CD8-positive, alpha-beta memory T cell (primary cell): ENCODE measurements around the gene ZBTB7A. TPM values are rescaled to one million over a fixed set of nuclear protein-coding genes. Genes with fewer than 3 reads are reported as not detected.

Experiments
- CTCF ChIA-PET: fragments of 350-600 bp; sonication (Branson Sonifier 250); formaldehyde crosslinking; loops from one replicate; lab custom pipeline; 2021; ENCODE audit warnings: antibody characterized with exemption; lab: Charles Lee
- POLR2A ChIA-PET: fragments of 350-600 bp; sonication (Branson Sonifier 250); formaldehyde crosslinking; loops from one replicate; lab custom pipeline; 2021; ENCODE audit warnings: antibody characterized with exemption; lab: Charles Lee
- DNase-seq, 5 donors: peaks; one replicate each; pipeline versions ENCODE4 v3.0.0 to v3.0.0-alpha.2; 2020 to 2022; ENCODE audit warnings: mixed read lengths in 1 of 5
- H3K27ac ChIP-seq: one replicate; pipeline ENCODE4 v1.7.0; 2013; ENCODE audit warnings: low read depth, mild to moderate bottlenecking, low read length, moderate library complexity
- H3K27me3 ChIP-seq: 2 replicates; pipeline ENCODE4 v1.7.0; 2013; ENCODE audit warnings: low read length, mild to moderate bottlenecking; ENCODE audit not compliant: insufficient read depth, poor library complexity, severe bottlenecking
- H3K36me3 ChIP-seq: 2 replicates; pipeline ENCODE4 v1.7.0; 2013; ENCODE audit warnings: mild to moderate bottlenecking, low read length, moderate library complexity; ENCODE audit not compliant: insufficient read depth
- H3K4me1 ChIP-seq: 2 replicates; pipeline ENCODE4 v1.7.0; 2013; ENCODE audit warnings: mild to moderate bottlenecking, low read length, moderate library complexity; ENCODE audit not compliant: insufficient read depth
- H3K4me3 ChIP-seq: 2 replicates; pipeline ENCODE4 v1.7.0; 2013; ENCODE audit warnings: mild to moderate bottlenecking, low read length
- H3K9me3 ChIP-seq: 2 replicates; pipeline ENCODE4 v1.7.0; 2013; ENCODE audit warnings: mild to moderate bottlenecking, low read length
- H3K27ac Mint-ChIP-seq, 8 donors: one replicate each; pipeline ENCODE4 v1.8.0; 2020 to 2021; ENCODE audit warnings: mixed read lengths in 8 of 8, mild to moderate bottlenecking in 6 of 8, inconsistent platforms in 3 of 8, moderate library complexity in 3 of 8
- H3K27me3 Mint-ChIP-seq, 2 donors: one replicate each; pipeline ENCODE4 v1.8.0; 2020 to 2021; ENCODE audit warnings: mixed read lengths in 2 of 2, mild to moderate bottlenecking in 1 of 2, moderate library complexity in 1 of 2
- H3K36me3 Mint-ChIP-seq, 3 donors: one replicate each; pipeline ENCODE4 v1.8.0; 2020 to 2021; ENCODE audit warnings: mixed read lengths in 3 of 3, inconsistent platforms in 1 of 3, mild to moderate bottlenecking in 1 of 3
- H3K4me1 Mint-ChIP-seq, 3 donors: one replicate each; pipeline ENCODE4 v1.8.0; 2020 to 2021; ENCODE audit warnings: mixed read lengths in 3 of 3, inconsistent platforms in 1 of 3, mild to moderate bottlenecking in 1 of 3
- H3K4me3 Mint-ChIP-seq, 7 donors: one replicate each; pipeline ENCODE4 v1.8.0; 2020 to 2021; ENCODE audit warnings: mixed read lengths in 7 of 7, mild to moderate bottlenecking in 6 of 7, moderate library complexity in 4 of 7, inconsistent platforms in 2 of 7
- H3K9me3 Mint-ChIP-seq, 5 donors: one replicate each; pipeline ENCODE4 v1.8.0; 2020 to 2022; ENCODE audit warnings: mixed read lengths in 5 of 5, mild to moderate bottlenecking in 3 of 5, moderate library complexity in 2 of 5, inconsistent platforms in 1 of 5
- polyA plus RNA-seq: library from polyadenylated mRNA; unstranded; fragments of 300-500 nt; fragmentation: Illumina TruSeq; gene quantifications from one replicate; pipeline ENCODE4 v1.2.3, GENCODE V29; 2021
- total RNA-seq, 2 experiments: library from RNA; stranded (reverse); gene quantifications; one replicate each; pipeline ENCODE4 v1.2.3, GENCODE V29; 2021

ZBTB7A gene
- total and polyA plus RNA-seq, 3 experiments from 2014 or later = 44.1 to 86.1 (median 46.8) TPM

DNA sequence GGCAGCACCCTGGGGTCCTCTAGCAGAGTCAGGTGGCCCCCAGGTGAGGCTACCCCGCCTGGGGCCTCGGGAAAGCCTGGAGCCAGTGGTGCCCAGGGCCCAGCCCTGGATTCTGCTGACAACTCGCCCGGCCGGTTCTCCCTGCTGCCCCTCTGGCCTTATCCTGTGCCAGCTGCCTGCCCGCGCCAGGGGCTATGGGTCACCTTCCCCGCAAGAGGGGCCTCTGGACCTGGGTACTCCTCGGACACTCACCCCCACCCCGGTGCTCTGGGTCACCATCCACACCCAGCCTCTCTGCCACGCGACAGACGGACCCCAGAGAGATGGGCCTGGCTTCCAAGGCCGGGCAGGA is 24.0 kb downstream of the ZBTB7A start:
- H3K27ac ChIP-seq = no peak overlapping the region
- peaks cover 0 to 2% of the 10 kb centered on the region in 2 donors for H3K27me3 Mint-ChIP-seq
- ChIA-PET POLR2A (interaction anchor here (0.5 kb wide), 1 partner anchor 1950 kb away, joined by 3 read pairs; no protein-coding TSS in a partner anchor), CTCF (no interaction called here)
- peaks cover 0 to 41% (median 2%) of the 10 kb centered on the region in 3 donors for H3K36me3 Mint-ChIP-seq
- H3K36me3 ChIP-seq = no peaks in the 10 kb centered on the region
- no peak overlapping the region for H3K4me3 ChIP-seq
- H3K4me1 ChIP-seq = no peaks in the 10 kb centered on the region
- H3K27me3 ChIP-seq = no peaks in the 10 kb centered on the region
- H3K9me3 Mint-ChIP-seq = no peaks in the 10 kb centered on the region
- no peak overlapping the region for H3K27ac Mint-ChIP-seq
- no peak for DNase-seq
- H3K9me3 ChIP-seq = no peaks in the 10 kb centered on the region
- H3K4me3 Mint-ChIP-seq = no peak overlapping the region
- peaks cover 5 to 17% (median 8%) of the 10 kb centered on the region in 3 donors for H3K4me1 Mint-ChIP-seq

DNA sequence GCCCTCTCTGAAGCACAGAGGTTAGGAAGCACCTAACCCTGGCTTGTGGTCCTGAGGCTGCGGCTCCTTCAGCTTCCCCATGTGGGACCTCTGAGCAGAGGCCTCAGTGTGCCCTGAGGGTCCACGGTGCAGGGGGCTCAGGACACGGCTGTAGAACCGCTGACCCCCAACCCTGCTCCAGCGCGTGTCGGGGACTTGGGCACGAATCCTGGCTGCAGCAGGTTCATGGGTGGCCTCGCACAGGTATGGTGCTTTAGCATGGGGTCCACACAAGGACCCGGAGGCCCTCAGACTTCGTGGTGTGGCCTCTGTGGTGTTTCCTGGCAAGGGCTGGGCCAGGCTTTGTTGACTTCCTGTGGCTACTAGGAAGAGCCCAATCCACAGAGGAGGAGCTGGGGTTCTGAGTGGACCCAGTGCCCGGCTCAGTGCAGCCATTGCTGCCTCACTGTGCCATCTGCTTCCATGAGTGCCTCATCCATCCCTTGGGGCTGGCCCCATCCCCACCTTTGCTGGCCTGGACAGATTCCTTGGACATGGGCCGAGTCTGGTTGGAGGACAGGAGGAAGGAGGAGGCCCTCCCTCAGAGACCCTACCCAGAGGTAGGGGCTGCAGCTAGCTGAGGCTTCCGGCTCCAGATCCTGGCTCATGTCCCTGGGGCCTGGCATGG is 24.5 kb downstream of the ZBTB7A start:
- Mint-ChIP-seq H3K4me3 (no peak overlapping the region), H3K27me3 (peaks cover 0 to 2% of the 10 kb centered on the region in 2 donors), H3K36me3 (peaks cover 0 to 37% (median 2%) of the 10 kb centered on the region in 3 donors), H3K4me1 (peaks cover 5 to 17% (median 8%) of the 10 kb centered on the region in 3 donors), H3K9me3 (no peaks in the 10 kb centered on the region), H3K27ac (peak overlapping the region in 1 of 8 donors; percentile 47)
- DNase-seq = no peak
- Histone ChIP-seq H3K9me3 (no peaks in the 10 kb centered on the region), H3K36me3 (no peaks in the 10 kb centered on the region), H3K27me3 (no peaks in the 10 kb centered on the region), H3K4me3 (no peak overlapping the region), H3K27ac (no peak overlapping the region), H3K4me1 (no peaks in the 10 kb centered on the region)
- ChIA-PET POLR2A (interaction anchor here (0.5 kb wide), 1 partner anchor 1950 kb away, joined by 3 read pairs; no protein-coding TSS in a partner anchor), CTCF (no interaction called here)

GRCh38 chr19:4038661-4039423 is 27.9 kb downstream of the ZBTB7A start:
- POLR2A ChIA-PET = no interaction called here
- H3K27me3 Mint-ChIP-seq = no peaks in the 10 kb centered on the region
- CTCF ChIA-PET = interaction anchor here (1.2 kb wide), 1 partner anchor 9 kb away, joined by 3 read pairs; no protein-coding TSS in a partner anchor

GRCh38 chr19:4038057-4038456 is 28.6 kb downstream of the ZBTB7A start:
- H3K36me3 Mint-ChIP-seq = peaks cover 0 to 18% (median 0%) of the 10 kb centered on the region in 3 donors
- DNase-seq = no peak
- Histone ChIP-seq H3K4me3 (no peak overlapping the region), H3K27ac (no peak overlapping the region), H3K9me3 (no peaks in the 10 kb centered on the region), H3K27me3 (no peaks in the 10 kb centered on the region), H3K36me3 (peaks cover 4% of the 10 kb centered on the region), H3K4me1 (no peaks in the 10 kb centered on the region)
- no peaks in the 10 kb centered on the region for H3K27me3 Mint-ChIP-seq
- no peak overlapping the region for H3K27ac Mint-ChIP-seq
- peaks cover 0 to 7% (median 3%) of the 10 kb centered on the region in 3 donors for H3K4me1 Mint-ChIP-seq
- CTCF ChIA-PET = no interaction called here
- H3K4me3 Mint-ChIP-seq = no peak overlapping the region
- H3K9me3 Mint-ChIP-seq = no peaks in the 10 kb centered on the region
- POLR2A ChIA-PET = no interaction called here

More at GRCh38 chr19:4038661-4039423, 27.9 kb downstream of the ZBTB7A start:
- Mint-ChIP-seq H3K4me1 (peaks cover 0 to 7% (median 3%) of the 10 kb centered on the region in 3 donors), H3K27ac (peak overlapping the region in 1 of 8 donors; percentile 29), H3K4me3 (no peak overlapping the region), H3K9me3 (no peaks in the 10 kb centered on the region), H3K36me3 (peaks cover 0 to 20% (median 0%) of the 10 kb centered on the region in 3 donors)
- H3K9me3 ChIP-seq = no peaks in the 10 kb centered on the region
- DNase-seq = no peak
- no peaks in the 10 kb centered on the region for H3K4me1 ChIP-seq
- H3K4me3 ChIP-seq = no peak overlapping the region
- H3K36me3 ChIP-seq = peaks cover 4% of the 10 kb centered on the region
- no peak overlapping the region for H3K27ac ChIP-seq
- no peaks in the 10 kb centered on the region for H3K27me3 ChIP-seq

DNA sequence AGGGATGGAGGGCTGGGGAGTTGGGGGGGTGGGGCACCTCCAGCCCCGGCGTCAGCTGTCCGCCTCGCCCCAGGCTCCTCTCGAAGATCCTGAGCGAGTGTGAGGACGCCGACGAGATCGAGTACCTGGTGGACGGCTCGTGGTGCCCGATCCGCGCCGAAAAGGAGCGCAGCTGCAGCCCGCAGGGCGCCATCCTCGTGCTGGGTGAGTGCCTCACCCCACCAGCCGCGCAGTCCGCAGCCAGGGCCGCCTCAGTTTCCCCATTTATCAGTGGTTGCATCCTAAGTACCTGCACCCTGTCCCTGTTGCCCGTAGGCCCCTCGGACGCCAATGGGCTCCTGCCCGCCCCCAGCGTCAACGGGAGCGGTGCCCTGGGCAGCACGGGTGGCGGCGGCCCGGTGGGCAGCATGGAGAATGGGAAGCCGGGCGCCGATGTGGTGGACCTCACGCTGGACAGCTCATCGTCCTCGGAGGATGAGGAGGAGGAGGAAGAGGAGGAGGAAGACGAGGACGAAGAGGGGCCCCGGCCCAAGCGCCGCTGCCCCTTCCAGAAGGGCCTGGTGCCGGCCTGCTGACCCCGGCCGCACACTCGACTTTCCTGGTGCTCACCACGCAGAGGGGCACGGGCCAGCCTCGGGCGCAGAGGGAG is 29.3 kb downstream of the ZBTB7A start:
- Mint-ChIP-seq H3K27me3 (no peaks in the 10 kb centered on the region), H3K4me3 (no peak overlapping the region), H3K9me3 (no peaks in the 10 kb centered on the region), H3K27ac (no peak overlapping the region), H3K4me1 (peaks cover 0 to 7% (median 3%) of the 10 kb centered on the region in 3 donors), H3K36me3 (peaks cover 0 to 19% (median 0%) of the 10 kb centered on the region in 3 donors)
- no peak for DNase-seq
- ChIA-PET CTCF (no interaction called here), POLR2A (no interaction called here)
- Histone ChIP-seq H3K27ac (no peak overlapping the region), H3K9me3 (no peaks in the 10 kb centered on the region), H3K36me3 (peaks cover 4% of the 10 kb centered on the region), H3K4me1 (no peaks in the 10 kb centered on the region), H3K27me3 (no peaks in the 10 kb centered on the region), H3K4me3 (no peak overlapping the region)

GRCh38 chr19:4036576-4037300 is 30.0 kb downstream of the ZBTB7A start:
- H3K36me3 ChIP-seq = peaks cover 4% of the 10 kb centered on the region
- H3K9me3 ChIP-seq = no peaks in the 10 kb centered on the region
- peaks cover 0 to 7% (median 3%) of the 10 kb centered on the region in 3 donors for H3K4me1 Mint-ChIP-seq
- ChIA-PET CTCF (no interaction called here), POLR2A (no interaction called here)
- no peaks in the 10 kb centered on the region for H3K27me3 Mint-ChIP-seq
- no peak for DNase-seq
- no peaks in the 10 kb centered on the region for H3K4me1 ChIP-seq
- peaks cover 0 to 20% (median 0%) of the 10 kb centered on the region in 3 donors for H3K36me3 Mint-ChIP-seq
- H3K4me3 Mint-ChIP-seq = no peak overlapping the region
- H3K9me3 Mint-ChIP-seq = no peaks in the 10 kb centered on the region
- no peak overlapping the region for H3K27ac ChIP-seq
- H3K4me3 ChIP-seq = no peak overlapping the region
- H3K27ac Mint-ChIP-seq = no peak overlapping the region
- H3K27me3 ChIP-seq = no peaks in the 10 kb centered on the region

DNA sequence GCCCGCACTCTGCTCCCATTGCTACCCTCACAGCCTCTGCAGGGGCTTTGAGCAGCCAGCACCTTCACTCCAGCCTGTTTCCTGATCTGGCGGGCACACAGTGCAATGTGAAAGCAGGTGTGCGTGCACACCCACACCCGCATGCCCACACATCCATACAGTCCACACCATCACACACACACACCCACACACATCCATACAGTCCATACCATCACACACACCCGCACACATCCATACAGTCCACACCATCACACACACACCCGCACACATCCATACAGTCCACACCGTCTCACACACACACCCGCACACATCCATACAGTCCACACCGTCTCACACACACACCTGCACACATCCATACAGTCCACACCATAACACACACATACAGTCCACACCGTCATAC is 31.1 kb downstream of the ZBTB7A start:
- Histone ChIP-seq H3K4me1 (no peaks in the 10 kb centered on the region), H3K27me3 (no peaks in the 10 kb centered on the region), H3K9me3 (no peaks in the 10 kb centered on the region), H3K27ac (no peak overlapping the region), H3K4me3 (no peak overlapping the region), H3K36me3 (peaks cover 4% of the 10 kb centered on the region)
- POLR2A ChIA-PET = no interaction called here
- Mint-ChIP-seq H3K27me3 (no peaks in the 10 kb centered on the region), H3K9me3 (no peaks in the 10 kb centered on the region), H3K27ac (no peak overlapping the region), H3K4me1 (peaks cover 0 to 7% (median 3%) of the 10 kb centered on the region in 3 donors), H3K4me3 (no peak overlapping the region), H3K36me3 (peaks cover 0 to 23% (median 0%) of the 10 kb centered on the region in 3 donors)
- DNase-seq = no peak
- CTCF ChIA-PET = no interaction called here
